A549 (cell line): Measurements from ENCODE around the gene SIGLEC8. TPM values are rescaled to one million over a fixed set of nuclear protein-coding genes. Genes with fewer than 3 reads are reported as not detected.

ENCODE experiments used
- ATAC-seq, 2 experiments: fragments of 200-7000 bp in 1 of 2; fragments of >200 bp in 1 of 2; cut with Nextera tagmentation in 1 of 2; cut with Tn5 transposase in 1 of 2; 3 replicates each; pipeline versions ENCODE4 v1.8.0 to v1.9.1; 2018 to 2020; ENCODE audit warnings: mild to moderate bottlenecking in 1 of 2, moderate library complexity in 1 of 2
- CTCF ChIA-PET: fragments of 300-600 bp; sonication (Branson Sonifier 250); formaldehyde crosslinking; extraction: SDS; loops from one replicate; lab custom pipeline; 2021; ENCODE audit warnings: antibody characterized with exemption, inconsistent platforms; lab: Yijun Ruan, JAX
- POLR2A ChIA-PET: fragments of 350-600 bp; formaldehyde crosslinking; extraction: SDS; loops from one replicate; lab custom pipeline; 2021; ENCODE audit warnings: antibody characterized with exemption, inconsistent platforms; lab: Yijun Ruan, JAX
- DNase-seq, 2 experiments: peaks; one replicate each; pipeline versions ENCODE4 v3.0.0 to v3.0.0-alpha.2; 2011 to 2016; ENCODE audit warnings: low read depth in 1 of 2, low spot score in 1 of 2
- FAIRE-seq: peaks from 2 replicates; lab custom pipeline; 2011; peaks lifted over from hg19 to GRCh38; lab: Jason Lieb, UNC
- H3K27ac ChIP-seq, 2 experiments: fragments of >200 bp; sonication (Bioruptor Twin); formaldehyde crosslinking; 3 replicates each; pipeline ENCODE4 v1.5.1; 2016 to 2017
- H3K4me1 ChIP-seq: fragments of >200 bp; sonication (Bioruptor Twin); formaldehyde crosslinking; 3 replicates; pipeline ENCODE4 v1.6.1; 2016
- H3K4me2 ChIP-seq: fragments of >200 bp; sonication (Bioruptor Twin); formaldehyde crosslinking; 3 replicates; pipeline ENCODE4 v1.6.1; 2016
- H3K4me3 ChIP-seq: fragments of >200 bp; sonication (Bioruptor Twin); formaldehyde crosslinking; 3 replicates; pipeline ENCODE4 v1.5.1; 2016
- H3K9me3 ChIP-seq: fragments of >200 bp; sonication (Bioruptor Twin); formaldehyde crosslinking; 3 replicates; pipeline ENCODE4 v1.6.1; 2016
- ATOH8 ChIP-seq: fragments of 250-450 bp; sonication (Bioruptor Pico); IDR thresholded peaks from 2 replicates; pipeline ENCODE4 v1.5.0; 2020; ENCODE audit warnings: low read depth, mild to moderate bottlenecking, moderate library complexity
- CBX8 ChIP-seq: fragments of 200-600 bp; sonication (generic); IDR thresholded peaks from 2 replicates; pipeline ENCODE4 v1.6.1; 2016
- CHD4 ChIP-seq: fragments of 200-600 bp; sonication (generic); IDR thresholded peaks from 2 replicates; pipeline ENCODE4 v1.6.1; 2016; ENCODE audit warnings: antibody characterized with exemption, mild to moderate bottlenecking, borderline replicate concordance
- CTCF ChIP-seq: fragments of >200 bp; sonication (Bioruptor Twin); formaldehyde crosslinking; IDR thresholded peaks from 3 replicates; pipeline ENCODE4 v1.5.1; 2016
- EHF ChIP-seq: fragments of 250-450 bp; sonication (Bioruptor Pico); IDR thresholded peaks from 2 replicates; pipeline ENCODE4 v1.5.0; 2020; ENCODE audit warnings: mild to moderate bottlenecking
- ELK1 ChIP-seq: fragments of 150-350 bp; IDR thresholded peaks from 2 replicates; pipeline ENCODE4 v1.6.1; 2014; ENCODE audit warnings: low read depth, mild to moderate bottlenecking, low read length
- FOSL2 ChIP-seq, 2 experiments: fragments of 450-650 bp in 1 of 2; fragments of >200 bp in 1 of 2; sonication (Bioruptor Twin) in 1 of 2; formaldehyde crosslinking; IDR thresholded peaks; 2 replicates each; pipeline versions ENCODE4 v1.5.0 to v1.6.1; 2016 to 2020; ENCODE audit warnings: mild to moderate bottlenecking in 1 of 2, moderate library complexity in 1 of 2
- FOXS1 ChIP-seq: fragments of 250-450 bp; sonication (Bioruptor Pico); IDR thresholded peaks from 2 replicates; pipeline ENCODE4 v1.5.0; 2020; ENCODE audit warnings: mild to moderate bottlenecking, moderate library complexity
- HDAC2 ChIP-seq: fragments of 200-600 bp; sonication (generic); IDR thresholded peaks from 2 replicates; pipeline ENCODE4 v1.6.1; 2016
- HES2 ChIP-seq: fragments of >200 bp; sonication (Bioruptor Twin); formaldehyde crosslinking; IDR thresholded peaks from 2 replicates; pipeline ENCODE4 v1.6.1; 2016
- HOXA7 ChIP-seq: fragments of 250-450 bp; sonication (Bioruptor Pico); IDR thresholded peaks from 2 replicates; pipeline ENCODE4 v1.5.0; 2020; ENCODE audit warnings: mild to moderate bottlenecking, moderate library complexity
- HOXB5 ChIP-seq: fragments of 250-450 bp; sonication (Bioruptor Pico); IDR thresholded peaks from 2 replicates; pipeline ENCODE4 v1.5.0; 2020; ENCODE audit warnings: mild to moderate bottlenecking, moderate library complexity
- JUN ChIP-seq, 2 experiments: fragments of >200 bp; sonication (Bioruptor Twin); formaldehyde crosslinking; IDR thresholded peaks; 2 replicates in 1 of 2; 3 replicates in 1 of 2; pipeline ENCODE4 v1.6.1; 2016 to 2017
- JUNB ChIP-seq: fragments of >200 bp; sonication (Bioruptor Twin); formaldehyde crosslinking; IDR thresholded peaks from 2 replicates; pipeline ENCODE4 v1.6.1; 2016
- KDM1A ChIP-seq: fragments of 200-600 bp; sonication (generic); IDR thresholded peaks from 2 replicates; pipeline ENCODE4 v1.6.1; 2016; ENCODE audit warnings: low read depth, mild to moderate bottlenecking
- MAX ChIP-seq: IDR thresholded peaks from 2 replicates; pipeline ENCODE4 v1.6.1; 2012
- NPAS2 ChIP-seq: fragments of 250-450 bp; sonication (Bioruptor Pico); IDR thresholded peaks from 2 replicates; pipeline ENCODE4 v1.8.0; 2022; ENCODE audit warnings: mild to moderate bottlenecking, moderate library complexity, borderline replicate concordance
- PBX3 ChIP-seq: IDR thresholded peaks from 2 replicates; pipeline ENCODE4 v1.6.1; 2012
- PHF8 ChIP-seq: fragments of 200-600 bp; sonication (generic); IDR thresholded peaks from 2 replicates; pipeline ENCODE4 v1.6.1; 2016; ENCODE audit warnings: low read depth, mild to moderate bottlenecking, antibody characterized with exemption, moderate library complexity, borderline replicate concordance
- RAD21 ChIP-seq, 2 experiments: fragments of >200 bp in 1 of 2; sonication (Bioruptor Twin) in 1 of 2; formaldehyde crosslinking in 1 of 2; IDR thresholded peaks in 1 of 2; conservative IDR thresholded peaks in 1 of 2; 2 replicates in 1 of 2; 3 replicates in 1 of 2; pipeline ENCODE4 v1.6.1; 2012 to 2018; ENCODE audit warnings: inconsistent platforms in 1 of 2
- RCOR1 ChIP-seq: fragments of 150-350 bp; IDR thresholded peaks from 2 replicates; pipeline ENCODE4 v1.6.1; 2014; ENCODE audit warnings: antibody characterized with exemption, low read length, low read depth
- REST ChIP-seq: fragments of 200-600 bp; sonication (generic); IDR thresholded peaks from 2 replicates; pipeline ENCODE4 v1.6.1; 2016; ENCODE audit warnings: antibody characterized with exemption, mild to moderate bottlenecking, moderate library complexity
- RFX5 ChIP-seq: fragments of 450-650 bp; IDR thresholded peaks from 2 replicates; pipeline ENCODE4 v1.7.1; 2014; ENCODE audit warnings: antibody characterized with exemption, mild to moderate bottlenecking, moderate library complexity
- SMC3 ChIP-seq: fragments of >200 bp; sonication (Bioruptor Twin); formaldehyde crosslinking; IDR thresholded peaks from 3 replicates; pipeline ENCODE4 v1.6.1; 2018; ENCODE audit warnings: inconsistent platforms
- ZC3H11A ChIP-seq: fragments of 450-650 bp; IDR thresholded peaks from 2 replicates; pipeline ENCODE4 v1.6.1; 2014; ENCODE audit warnings: antibody characterized with exemption, mild to moderate bottlenecking
- ZNF302 ChIP-seq: fragments of 250-450 bp; sonication (Bioruptor Pico); IDR thresholded peaks from 2 replicates; pipeline ENCODE4 v1.9.0; 2021; ENCODE audit warnings: inconsistent platforms, mild to moderate bottlenecking, moderate library complexity
- WGBS: methylation state at CpG from one replicate; pipeline ENCODE4 v1.1.6; 2017; ENCODE audit errors: missing lambda C conversion rate; 5-methylcytosine and 5-hydroxymethylcytosine counted together
- polyA plus RNA-seq, 4 experiments: library from polyadenylated mRNA; depleted of rRNA in 3 of 4; stranded (reverse); fragments of >200 nt; fragmentation: RNase III in 1 of 4; extraction: RNeasy Plus Mini Kit Qiagen cat#74134 plus additional on column Dnase treatment in 1 of 4; gene quantifications; 2 replicates in 3 of 4; 3 replicates in 1 of 4; pipeline ENCODE4 v1.2.3, GENCODE V29; 2011 to 2017

The SIGLEC8 gene
- polyA plus RNA-seq, 2 of the 4 experiments (the other 2 are of a cell fraction): not detected

GRCh38 chr19:51417810-51418157 lies 40.5 kb downstream of the SIGLEC8 start:
- Histone ChIP-seq H3K4me1 (no peaks in the 10 kb centered on the region), H3K4me3 (no peak overlapping the region), H3K27ac (no peak overlapping the region), H3K9me3 (no peaks in the 10 kb centered on the region), H3K4me2 (no peak overlapping the region)
- ChIA-PET CTCF (interaction anchor here (0.6 to 3.0 kb wide), 7 partner anchors 10 to 487 kb away, joined by 3 to 11 read pairs (median 7); no protein-coding TSS in a partner anchor), POLR2A (interaction anchor here (1.4 kb wide), 1 partner anchor 79 kb away, joined by 4 read pairs; no protein-coding TSS in a partner anchor)
- ATAC-seq: no peak
- DNase-seq: no peak
- no peak for TF ChIP-seq RFX5
- no peak for TF ChIP-seq HOXA7 (CRISPR knock-in tag)
- no peak for TF ChIP-seq SMC3
- no peak for TF ChIP-seq NPAS2 (CRISPR knock-in tag)
- no peak for TF ChIP-seq PHF8
- no peak for TF ChIP-seq FOSL2 (IDR thresholded peaks at IDR 0.05)
- TF ChIP-seq FOSL2 (CRISPR knock-in tag; IDR thresholded peaks at IDR 0.05): no peak
- TF ChIP-seq MAX: no peak
- TF ChIP-seq RAD21 (conservative IDR thresholded peaks at IDR 0.05 in 1 of 2, IDR thresholded peaks at IDR 0.05 in 1 of 2): no peak
- no peak for TF ChIP-seq HOXB5 (CRISPR knock-in tag)
- TF ChIP-seq CHD4: no peak
- TF ChIP-seq, all 56 proteins: peak for 0
- no peak for FAIRE-seq
- 2% methylated on average over 3 of the region's 3 CpGs for WGBS

GRCh38 chr19:51417107-51417809 lies 41.0 kb downstream of the SIGLEC8 start, which contains the start of gene SIGLEC10:
TSS of gene SIGLEC10 (minus strand) at chr19:51417642. CDS start at chr19:51417581, 61 bp downstream.
- ATAC-seq: no peak
- Histone ChIP-seq H3K4me2 (no peak within 1 kb of the TSS), H3K4me1 (no peaks in the 10 kb centered on the region), H3K4me3 (no peak within 1 kb of the TSS), H3K9me3 (no peaks in the 10 kb centered on the region), H3K27ac (no peak within 1 kb of the TSS)
- POLR2A ChIA-PET: no interaction called here
- 46% methylated on average over 21 of the region's 21 CpGs for WGBS
- no peak for DNase-seq
- FAIRE-seq: no peak
- CTCF ChIA-PET: interaction anchor here (0.6 to 3.0 kb wide), 7 partner anchors 9 to 486 kb away, joined by 3 to 11 read pairs (median 7); no protein-coding TSS in a partner anchor
- no peak for TF ChIP-seq MAX
- no peak for TF ChIP-seq FOXS1 (CRISPR knock-in tag)
- no peak for TF ChIP-seq ELK1
- TF ChIP-seq HDAC2: no peak
- TF ChIP-seq HES2: no peak
- no peak for TF ChIP-seq JUNB
- no peak for TF ChIP-seq CTCF
- no peak for TF ChIP-seq PHF8
- no peak for TF ChIP-seq EHF
- no peak for TF ChIP-seq CBX8
- TF ChIP-seq REST: no peak
- no peak for TF ChIP-seq RCOR1
- no peak for TF ChIP-seq PBX3
- no peak for TF ChIP-seq CHD4
- TF ChIP-seq ZC3H11A: no peak
- no peak for TF ChIP-seq ZNF302
- no peak for TF ChIP-seq ATOH8 (CRISPR knock-in tag)
- TF ChIP-seq JUN (IDR thresholded peaks at IDR 0.05): no peak
- no peak for TF ChIP-seq KDM1A
- no peak for TF ChIP-seq SMC3
